Cardiac fibroblast (primary cell): Measurements from ENCODE around the gene MDFIC.

Source experiments
- DNase-seq, 2 donors: peaks; one replicate each; pipeline versions ENCODE4 v3.0.0 to v3.0.0-alpha.2; 2010; ENCODE audit warnings: low read depth in 2 of 2
- H3K4me3 ChIP-seq, 2 donors: replicated peaks in 1 of 2; 1 replicate in 1 of 2; 2 replicates in 1 of 2; pipeline ENCODE4 v1.5.1; 2011; ENCODE audit warnings: low read depth in 2 of 2, low read length in 2 of 2, mild to moderate bottlenecking in 2 of 2, moderate library complexity in 1 of 2
- TF ChIP-seq, protein P1 (sequence below): IDR thresholded peaks from one replicate; pipeline ENCODE4 v1.5.1; 2011; ENCODE audit warnings: low read depth, mild to moderate bottlenecking, low read length, inconsistent platforms

Gene MDFIC

DNA sequence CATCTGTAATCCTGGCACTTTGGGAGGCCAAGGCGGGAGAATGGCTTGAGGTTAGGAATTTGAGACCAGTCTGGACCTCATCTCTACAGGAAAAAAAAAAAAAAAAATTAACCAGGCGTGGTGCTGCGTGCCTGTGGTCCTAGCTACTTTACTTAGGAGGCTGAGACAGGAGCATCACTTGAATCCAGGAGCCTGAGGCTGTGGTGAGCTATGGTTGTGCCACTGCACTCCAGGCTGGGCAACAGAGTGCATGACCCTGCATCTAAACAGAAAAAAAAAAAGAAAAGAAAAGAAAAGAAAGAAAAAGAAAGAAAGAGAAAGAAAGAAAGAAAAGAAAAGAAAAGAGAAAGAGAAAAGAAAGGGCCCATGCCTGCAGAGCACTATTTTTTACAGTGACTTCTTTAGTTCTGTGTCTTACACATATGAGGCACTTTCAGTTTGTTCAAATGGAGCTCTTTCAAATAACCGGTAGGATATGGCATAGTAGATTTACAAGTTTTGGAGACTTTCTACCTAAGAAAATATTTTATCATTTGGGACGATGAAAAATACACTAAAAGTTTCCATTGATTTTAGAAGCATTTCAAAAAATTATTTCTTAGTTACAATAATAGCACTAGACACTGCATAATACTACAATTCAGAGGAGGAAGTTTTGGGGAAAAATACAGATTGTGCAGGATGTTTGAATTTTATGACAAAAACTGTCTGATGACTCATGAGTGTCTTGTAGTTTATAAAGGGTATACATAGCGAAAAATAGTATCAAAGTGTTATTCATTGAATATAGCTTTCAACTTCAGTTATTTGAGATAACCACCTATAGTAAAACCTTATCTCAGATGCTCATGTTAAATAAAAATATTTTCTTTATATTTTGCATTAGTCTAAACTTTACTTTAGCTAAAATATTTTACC, 75.9 kb downstream of the MDFIC start:
- DNase-seq = no peak
- TF ChIP-seq, protein P1, sequence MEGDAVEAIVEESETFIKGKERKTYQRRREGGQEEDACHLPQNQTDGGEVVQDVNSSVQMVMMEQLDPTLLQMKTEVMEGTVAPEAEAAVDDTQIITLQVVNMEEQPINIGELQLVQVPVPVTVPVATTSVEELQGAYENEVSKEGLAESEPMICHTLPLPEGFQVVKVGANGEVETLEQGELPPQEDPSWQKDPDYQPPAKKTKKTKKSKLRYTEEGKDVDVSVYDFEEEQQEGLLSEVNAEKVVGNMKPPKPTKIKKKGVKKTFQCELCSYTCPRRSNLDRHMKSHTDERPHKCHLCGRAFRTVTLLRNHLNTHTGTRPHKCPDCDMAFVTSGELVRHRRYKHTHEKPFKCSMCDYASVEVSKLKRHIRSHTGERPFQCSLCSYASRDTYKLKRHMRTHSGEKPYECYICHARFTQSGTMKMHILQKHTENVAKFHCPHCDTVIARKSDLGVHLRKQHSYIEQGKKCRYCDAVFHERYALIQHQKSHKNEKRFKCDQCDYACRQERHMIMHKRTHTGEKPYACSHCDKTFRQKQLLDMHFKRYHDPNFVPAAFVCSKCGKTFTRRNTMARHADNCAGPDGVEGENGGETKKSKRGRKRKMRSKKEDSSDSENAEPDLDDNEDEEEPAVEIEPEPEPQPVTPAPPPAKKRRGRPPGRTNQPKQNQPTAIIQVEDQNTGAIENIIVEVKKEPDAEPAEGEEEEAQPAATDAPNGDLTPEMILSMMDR = no peak

GRCh38 chr7:115004121-115004520, 82.2 kb downstream of the MDFIC start:
- H3K4me3 ChIP-seq = no peak overlapping the region
- DNase-seq = no peak
- TF ChIP-seq, protein P1 = no peak

More for the DNA sequence above, 75.9 kb downstream of the MDFIC start:
- no peak overlapping the region for H3K4me3 ChIP-seq

DNA sequence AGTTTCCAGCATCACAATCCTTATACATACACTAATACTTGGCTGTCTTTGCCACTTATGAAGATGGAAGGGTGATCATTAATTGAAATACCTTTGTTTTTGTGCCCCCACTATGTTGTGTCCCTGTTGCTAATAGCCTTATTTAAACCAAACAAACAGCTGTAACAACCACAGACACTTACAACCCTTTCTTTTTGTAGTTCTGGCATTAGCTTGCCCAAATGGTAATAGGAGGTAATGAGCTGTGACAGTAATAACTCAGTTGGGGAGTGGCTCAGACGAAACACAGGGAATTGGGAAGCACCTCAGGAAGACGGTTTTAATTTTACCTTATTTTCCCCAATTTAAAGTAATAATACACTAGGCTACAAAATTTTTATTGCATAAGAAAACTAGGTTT, 83.4 kb downstream of the MDFIC start:
- no peak overlapping the region for H3K4me3 ChIP-seq
- TF ChIP-seq, protein P1 = no peak
- DNase-seq = no peak

DNA sequence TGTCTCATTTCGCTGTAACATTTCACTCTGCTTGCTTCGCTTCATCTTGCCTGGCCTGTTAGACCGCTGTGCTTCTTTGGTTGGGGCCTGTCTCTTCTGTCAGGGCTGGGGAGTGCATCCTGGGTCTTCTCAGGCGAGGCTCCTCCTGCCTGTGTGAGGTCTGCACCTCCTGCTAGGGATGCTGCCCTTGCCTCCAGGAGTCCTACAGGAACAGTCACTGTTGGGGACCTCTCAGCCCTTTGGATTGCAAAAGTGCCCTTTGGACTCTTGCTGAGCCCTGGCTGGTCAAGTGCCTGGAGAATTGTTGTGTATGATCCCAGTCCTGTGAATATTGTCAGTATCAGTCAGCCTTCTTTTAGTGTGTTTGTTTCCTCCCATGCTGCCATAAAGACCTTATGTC, 84.1 kb downstream of the MDFIC start:
- no peak overlapping the region for H3K4me3 ChIP-seq
- TF ChIP-seq, protein P1 = no peak
- DNase-seq = no peak

- H3K4me3 ChIP-seq = no peak overlapping the region
- peak in 1 of 2 donors; percentile 28 for DNase-seq
- TF ChIP-seq, protein P1 = no peak
Observed at GRCh38 chr7:115007751-115008150, 85.9 kb downstream of the MDFIC start.

DNA sequence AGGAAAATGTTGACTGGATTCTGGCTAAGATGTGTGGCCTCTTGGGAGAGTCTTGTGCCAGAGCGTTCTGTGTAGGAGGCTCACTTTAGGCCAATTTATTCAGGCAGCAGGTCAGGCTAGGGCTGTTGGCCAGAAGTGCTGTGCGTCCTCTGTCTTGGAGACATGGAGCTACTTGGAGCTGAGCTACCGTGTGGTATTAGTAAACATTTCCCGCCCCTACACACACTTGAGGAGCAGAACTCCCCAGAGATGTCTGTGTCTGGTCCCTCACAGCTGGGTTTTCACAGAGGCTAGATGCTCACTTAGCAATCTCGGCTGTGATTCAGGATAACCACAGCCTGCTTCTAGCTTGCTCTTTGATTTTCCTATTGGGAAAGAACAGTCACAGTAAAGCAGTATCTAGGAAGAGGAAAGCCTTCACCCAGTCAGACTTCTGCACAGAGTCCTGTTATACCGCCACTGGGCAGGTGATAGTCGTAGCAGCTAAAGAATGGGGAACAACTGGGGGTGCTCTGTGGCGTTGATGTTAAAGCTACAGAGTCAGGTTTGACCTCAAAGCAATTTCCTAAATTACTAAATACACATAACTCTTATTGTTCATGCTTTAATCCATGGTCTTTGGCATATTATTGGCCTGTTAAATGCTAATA, 86.7 kb downstream of the MDFIC start:
- DNase-seq = peak; percentile 80 to 97
- TF ChIP-seq, protein P1 = no peak
- H3K4me3 ChIP-seq = no peak overlapping the region
